Glomerular endothelial cell (primary cell): ENCODE measurements around the gene EHBP1L1. TPM values are rescaled to one million over a fixed set of nuclear protein-coding genes. Genes with fewer than 3 reads are reported as not detected.
A peak's percentile ranks its signal among the peaks of the same experiment; 100 is the strongest.
"Not testable (repeated sequence)": the region's sequence is repeated elsewhere in the genome, so short reads cannot be mapped to it uniquely, and the experiment has no call there.

Source experiments
- DNase-seq: peaks from one replicate; pipeline ENCODE4 v3.0.0-alpha.2; 2011; ENCODE audit warnings: low read depth, low spot score; ENCODE audit errors: extremely low read depth
- total RNA-seq: library from RNA; depleted of rRNA; stranded (reverse); fragments of >200 nt; gene quantifications from 2 replicates; pipeline ENCODE4 v1.2.3, GENCODE V29; 2015

EHBP1L1 gene
- total RNA-seq, 1 donor from 2014 or later: 27.8 TPM

GRCh38 chr11:65560555-65561418 is 15.1 kb upstream of the EHBP1L1 start:
- no peak for DNase-seq

DNA sequence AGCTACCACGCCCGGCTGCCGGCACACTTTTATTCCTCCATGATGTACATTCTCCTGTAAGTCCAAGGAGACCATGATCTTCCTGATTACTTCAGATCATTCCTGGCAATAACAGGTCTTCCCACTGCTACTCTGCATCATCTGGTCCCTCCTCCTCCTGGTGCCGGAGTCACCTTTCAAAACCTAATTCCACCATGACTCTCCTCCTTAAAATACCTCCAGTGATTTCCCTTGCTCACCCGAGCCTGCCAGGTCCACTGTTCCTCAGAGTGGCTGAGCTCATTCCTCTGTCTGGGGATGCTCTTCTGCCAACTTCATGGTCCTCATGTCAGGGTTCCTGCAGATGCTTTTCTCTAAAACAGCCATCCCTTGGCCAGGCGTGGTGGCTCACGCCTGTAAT is 13.8 kb upstream of the EHBP1L1 start:
- DNase-seq: no peak

DNA sequence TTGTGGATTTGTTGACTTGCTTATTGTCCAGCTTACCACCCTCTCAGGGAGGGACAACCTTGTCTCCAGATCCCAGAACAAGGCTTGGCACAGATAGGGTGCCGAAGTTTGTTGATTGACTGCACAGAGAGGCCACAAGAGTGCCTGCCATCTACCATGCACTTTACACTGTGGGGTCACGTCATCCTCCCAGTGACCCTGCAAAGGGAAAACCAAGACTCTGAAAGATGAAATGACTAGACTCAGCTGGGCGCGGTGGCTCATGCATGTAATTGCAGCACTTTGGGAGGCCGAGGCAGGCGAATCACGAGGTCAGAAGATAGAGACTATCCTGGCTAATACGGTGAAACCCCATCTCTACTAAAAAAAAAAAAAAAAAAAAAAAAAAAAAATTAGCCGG is 13.1 kb upstream of the EHBP1L1 start:
- DNase-seq: no peak

DNA sequence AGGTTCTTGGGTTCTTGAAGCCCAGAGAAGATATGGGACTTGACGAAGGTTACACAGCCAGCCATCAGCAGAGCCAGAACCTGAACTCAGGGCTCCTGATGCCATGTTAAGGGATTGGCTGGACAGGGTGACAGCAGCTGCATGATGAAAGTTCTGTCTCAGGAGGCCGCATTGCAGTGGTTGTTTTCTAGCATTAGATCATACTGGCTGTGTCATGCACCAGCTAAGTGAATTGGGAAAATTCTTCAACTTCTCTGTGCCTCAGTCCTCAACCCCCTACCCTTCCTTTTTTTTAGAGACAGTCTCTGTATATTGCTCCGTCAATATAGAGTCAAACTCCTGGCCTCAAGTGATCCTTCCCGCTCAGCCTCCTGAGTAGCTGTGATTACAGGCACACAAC is 12.3 kb upstream of the EHBP1L1 start:
- DNase-seq: no peak

DNA sequence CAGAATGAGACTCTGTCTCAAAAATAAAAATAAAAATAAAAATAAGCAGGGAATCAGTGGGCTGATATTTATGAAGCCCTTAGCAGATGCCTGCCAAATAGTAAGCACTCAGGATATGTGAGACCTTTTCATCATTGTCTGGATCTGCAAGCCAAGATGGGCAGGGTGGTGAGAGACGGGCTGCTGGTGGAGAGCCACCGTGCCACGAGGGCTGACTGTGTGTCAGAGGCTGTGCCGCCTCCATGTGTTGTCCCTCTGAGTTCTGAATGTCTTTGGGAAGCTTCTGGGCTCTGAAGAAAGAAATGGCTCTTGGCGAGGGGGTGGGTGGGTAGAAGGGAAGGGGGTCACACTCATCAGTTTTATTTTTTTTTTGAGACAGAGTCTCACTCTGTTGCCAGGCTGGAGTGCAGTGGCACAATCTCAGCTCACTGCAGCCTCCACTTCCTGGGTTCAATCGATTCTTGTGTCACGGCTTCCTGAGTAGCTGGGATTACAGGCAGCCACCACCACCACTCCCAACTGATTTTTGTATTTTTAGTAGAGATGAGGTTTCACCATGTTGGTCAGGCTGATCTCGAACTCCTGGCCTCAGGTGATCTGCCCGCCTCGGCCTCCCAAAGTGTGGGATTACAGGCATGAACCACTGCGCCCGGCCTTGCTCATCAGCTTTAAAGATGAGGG is 10.8 kb upstream of the EHBP1L1 start:
- not testable (repeated sequence) for DNase-seq

GRCh38 chr11:65565624-65566453 is 10.0 kb upstream of the EHBP1L1 start:
- no peak for DNase-seq

DNA sequence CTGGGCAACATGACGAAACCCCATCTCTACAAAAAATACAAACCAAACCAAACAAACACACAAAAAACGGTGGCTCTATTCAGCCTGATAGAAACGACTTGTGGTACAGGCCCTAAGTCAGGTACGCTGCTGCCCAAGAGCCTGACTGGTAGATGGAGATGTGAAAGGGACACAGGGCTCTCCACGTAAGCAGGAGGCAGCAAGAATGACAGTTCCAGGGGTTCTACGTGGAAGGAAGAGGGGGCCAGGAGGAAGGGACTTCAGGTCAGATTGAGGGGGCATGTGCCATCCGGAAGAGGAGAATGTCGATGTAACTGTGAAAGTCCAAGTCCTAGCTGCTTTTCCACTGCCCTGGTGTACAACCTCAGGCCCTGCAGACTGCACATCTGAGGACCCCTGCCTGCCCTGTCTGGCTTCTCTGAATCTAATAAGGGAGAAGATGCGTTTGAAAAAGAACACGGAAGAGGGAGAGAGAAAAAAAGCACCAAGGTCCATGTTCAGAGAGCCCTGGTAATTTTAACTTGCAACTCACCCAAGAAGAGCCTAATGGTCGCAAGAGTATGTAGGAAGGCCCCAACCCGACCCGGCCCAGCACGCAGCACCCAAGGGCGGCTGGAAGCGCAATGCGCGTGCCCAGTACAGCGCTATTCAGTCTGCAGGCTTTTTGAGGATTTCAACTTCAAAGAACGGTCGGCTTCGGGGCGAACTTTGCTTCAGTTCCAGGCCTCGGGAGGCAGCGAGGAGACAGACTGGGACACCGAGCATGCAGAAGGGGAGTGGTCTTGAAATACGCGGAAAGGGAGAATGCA is 6.5 kb upstream of the EHBP1L1 start:
- DNase-seq: no peak

GRCh38 chr11:65569973-65570918 is 5.6 kb upstream of the EHBP1L1 start, which contains the start of gene ZNRD2:
TSS of gene ZNRD2 (plus strand) at chr11:65570477. CDS start at chr11:65570492, 15 bp downstream.
- DNase-seq: peak; percentile 81

DNA sequence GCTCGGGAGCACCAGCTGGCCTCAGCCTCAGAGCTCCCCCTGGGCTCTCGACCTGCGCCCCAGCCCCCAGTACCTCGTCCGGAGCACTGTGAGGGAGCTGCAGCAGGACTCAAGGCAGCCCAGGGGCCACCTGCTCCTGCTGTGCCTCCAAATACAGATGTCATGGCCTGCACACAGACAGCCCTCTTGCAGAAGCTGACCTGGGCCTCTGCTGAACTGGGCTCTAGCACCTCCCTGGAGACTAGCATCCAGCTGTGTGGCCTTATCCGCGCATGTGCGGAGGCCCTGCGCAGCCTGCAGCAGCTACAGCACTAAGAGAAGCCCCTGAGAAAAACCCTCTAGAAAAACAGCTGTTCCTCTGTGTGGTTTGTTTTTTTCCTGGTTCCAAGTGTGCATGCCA is 4.4 kb upstream of the EHBP1L1 start:
- DNase-seq: no peak

- DNase-seq: no peak
Measured at GRCh38 chr11:65571940-65572339, 3.9 kb upstream of the EHBP1L1 start.

GRCh38 chr11:65572356-65573051 is 3.3 kb upstream of the EHBP1L1 start, which contains the start of gene FAM89B:
TSS of gene FAM89B (plus strand) at chr11:65572538. CDS start at chr11:65572670, 132 bp downstream.
- DNase-seq: no peak

GRCh38 chr11:65573391-65574079 is 2.3 kb upstream of the EHBP1L1 start:
- DNase-seq: no peak

GRCh38 chr11:65574109-65574810 is 1.6 kb upstream of the EHBP1L1 start:
- no peak for DNase-seq

- no peak for DNase-seq
Measured at GRCh38 chr11:65574811-65575567, 864 bp upstream of the EHBP1L1 start.

- no peak for DNase-seq
Measured at GRCh38 chr11:65576232-65576866, 496 bp downstream of the EHBP1L1 start.
